Mesodermal cell (in vitro differentiated cells): ENCODE results near the gene FITM1.

ENCODE experiments used
- H3K27ac ChIP-seq: 2 replicates; pipeline ENCODE4 v1.7.0; 2013; ENCODE audit warnings: mild to moderate bottlenecking, low read depth, low read length, moderate library complexity; ENCODE audit not compliant: severe bottlenecking
- H3K36me3 ChIP-seq: 2 replicates; pipeline ENCODE4 v1.7.1; 2013; ENCODE audit warnings: mild to moderate bottlenecking, low read length, moderate library complexity; ENCODE audit not compliant: control insufficient read depth, insufficient read depth
- H3K4me1 ChIP-seq: one replicate; pipeline ENCODE4 v1.7.1; 2013; ENCODE audit warnings: mild to moderate bottlenecking, low read length; ENCODE audit not compliant: insufficient read depth, control insufficient read depth, poor library complexity, severe bottlenecking
- H3K4me3 ChIP-seq: 2 replicates; pipeline ENCODE4 v1.7.0; 2013; ENCODE audit warnings: low read length, control low read depth, mild to moderate bottlenecking; ENCODE audit not compliant: insufficient read depth, poor library complexity, severe bottlenecking; ENCODE audit errors: extremely low read depth
- H3K9me3 ChIP-seq: 2 replicates; pipeline ENCODE4 v1.7.1; 2013; ENCODE audit warnings: mild to moderate bottlenecking, low read length, moderate library complexity; ENCODE audit not compliant: control insufficient read depth
- WGBS, 2 experiments: methylation state at CpG; one replicate each; pipeline ENCODE4 v1.1.5; 2013; ENCODE audit warnings: missing lambda C conversion rate in 2 of 2; ENCODE audit not compliant: insufficient coverage in 2 of 2; 5-methylcytosine and 5-hydroxymethylcytosine counted together

The FITM1 gene

DNA sequence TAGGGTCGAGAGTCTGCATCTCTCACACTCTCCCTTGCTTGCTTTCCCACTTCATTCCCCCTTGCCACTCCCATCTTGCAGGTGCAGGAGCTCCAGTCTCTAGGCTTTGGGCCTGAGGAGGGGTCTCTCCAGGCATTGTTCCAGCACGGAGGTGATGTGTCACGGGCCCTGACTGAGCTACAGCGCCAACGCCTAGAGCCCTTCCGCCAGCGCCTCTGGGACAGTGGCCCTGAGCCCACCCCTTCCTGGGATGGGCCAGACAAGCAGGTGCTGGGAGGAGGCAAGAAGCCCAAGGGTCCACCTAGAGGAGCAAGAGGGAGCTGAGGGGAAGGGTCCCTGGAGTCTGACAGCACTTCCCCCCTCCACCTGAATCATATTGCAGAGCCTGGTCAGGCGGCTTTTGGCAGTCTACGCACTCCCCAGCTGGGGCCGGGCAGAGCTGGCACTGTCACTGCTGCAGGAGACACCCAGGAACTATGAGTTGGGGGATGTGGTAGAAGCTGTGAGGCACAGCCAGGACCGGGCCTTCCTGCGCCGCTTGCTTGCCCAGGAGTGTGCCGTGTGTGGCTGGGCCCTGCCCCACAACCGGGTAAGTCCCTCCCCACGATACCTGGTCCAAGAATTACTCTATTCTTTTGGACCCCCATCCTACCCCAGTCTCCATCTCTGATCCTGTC, 21.1 kb downstream of the FITM1 start:
- Histone ChIP-seq H3K4me1 (no peaks in the 10 kb centered on the region), H3K9me3 (no peaks in the 10 kb centered on the region), H3K4me3 (no peak overlapping the region), H3K36me3 (peaks cover 82% of the 10 kb centered on the region), H3K27ac (no peak overlapping the region)
- 90 to 97% methylated on average over 8 to 13 of the region's 16 CpGs for WGBS, 2 experiments

DNA sequence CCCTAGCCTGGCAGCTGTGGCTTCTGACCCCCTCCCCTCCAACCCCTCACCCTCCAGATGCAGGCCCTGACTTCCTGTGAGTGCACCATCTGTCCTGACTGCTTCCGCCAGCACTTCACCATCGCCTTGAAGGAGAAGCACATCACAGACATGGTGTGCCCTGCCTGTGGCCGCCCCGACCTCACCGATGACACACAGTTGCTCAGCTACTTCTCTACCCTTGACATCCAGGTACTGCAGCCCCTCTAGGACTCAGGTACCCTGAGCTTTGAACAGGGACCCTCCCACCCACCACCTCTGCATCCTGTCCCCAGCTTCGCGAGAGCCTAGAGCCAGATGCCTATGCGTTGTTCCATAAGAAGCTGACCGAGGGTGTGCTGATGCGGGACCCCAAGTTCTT, 24.6 kb downstream of the FITM1 start:
- Histone ChIP-seq H3K4me1 (no peaks in the 10 kb centered on the region), H3K36me3 (peaks cover 92% of the 10 kb centered on the region), H3K4me3 (no peak overlapping the region), H3K27ac (no peak overlapping the region), H3K9me3 (no peaks in the 10 kb centered on the region)
- WGBS, 2 experiments: 94 to 98% methylated on average over 9 of the region's 10 CpGs

DNA sequence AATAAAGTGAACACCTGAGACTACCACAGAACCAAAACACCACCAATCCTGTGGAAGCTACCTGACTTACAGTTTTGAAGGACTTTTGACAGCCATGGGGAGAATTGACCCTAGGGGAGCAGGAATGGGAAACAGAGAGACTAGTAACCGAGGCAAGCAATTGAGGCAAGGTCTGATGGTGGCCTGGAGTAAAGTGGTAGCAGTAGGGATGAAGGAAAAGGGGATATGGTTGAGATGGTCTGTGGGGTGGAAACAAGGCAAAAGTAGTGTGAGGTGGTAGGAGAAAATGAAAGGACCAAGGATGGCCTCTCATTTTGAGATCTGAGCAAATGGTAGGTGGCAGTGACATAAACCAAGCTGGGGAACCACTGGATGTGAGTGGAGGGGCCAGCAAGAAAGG, 26.4 kb downstream of the FITM1 start:
- Histone ChIP-seq H3K4me3 (no peak overlapping the region), H3K27ac (no peak overlapping the region), H3K36me3 (peaks cover 81% of the 10 kb centered on the region), H3K9me3 (no peaks in the 10 kb centered on the region), H3K4me1 (no peaks in the 10 kb centered on the region)
- 100% methylated on average over 1 of the region's 1 CpG for WGBS, 2 experiments

DNA sequence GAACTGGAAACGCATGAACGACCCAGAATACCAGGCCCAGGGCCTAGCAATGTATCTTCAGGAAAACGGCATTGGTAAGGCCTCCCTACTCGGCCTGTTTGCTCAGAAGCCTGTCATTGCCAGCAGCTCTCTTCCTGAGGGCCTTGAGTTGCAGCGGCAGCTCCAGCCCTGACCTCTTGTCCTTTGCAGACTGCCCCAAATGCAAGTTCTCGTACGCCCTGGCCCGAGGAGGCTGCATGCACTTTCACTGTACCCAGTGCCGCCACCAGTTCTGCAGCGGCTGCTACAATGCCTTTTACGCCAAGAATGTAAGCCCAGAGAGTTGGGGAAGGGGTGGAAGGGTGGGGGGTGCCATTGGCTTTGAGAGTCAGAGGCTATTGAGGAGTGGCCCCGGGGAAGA, 26.9 kb downstream of the FITM1 start:
- peaks cover 76% of the 10 kb centered on the region for H3K36me3 ChIP-seq

DNA sequence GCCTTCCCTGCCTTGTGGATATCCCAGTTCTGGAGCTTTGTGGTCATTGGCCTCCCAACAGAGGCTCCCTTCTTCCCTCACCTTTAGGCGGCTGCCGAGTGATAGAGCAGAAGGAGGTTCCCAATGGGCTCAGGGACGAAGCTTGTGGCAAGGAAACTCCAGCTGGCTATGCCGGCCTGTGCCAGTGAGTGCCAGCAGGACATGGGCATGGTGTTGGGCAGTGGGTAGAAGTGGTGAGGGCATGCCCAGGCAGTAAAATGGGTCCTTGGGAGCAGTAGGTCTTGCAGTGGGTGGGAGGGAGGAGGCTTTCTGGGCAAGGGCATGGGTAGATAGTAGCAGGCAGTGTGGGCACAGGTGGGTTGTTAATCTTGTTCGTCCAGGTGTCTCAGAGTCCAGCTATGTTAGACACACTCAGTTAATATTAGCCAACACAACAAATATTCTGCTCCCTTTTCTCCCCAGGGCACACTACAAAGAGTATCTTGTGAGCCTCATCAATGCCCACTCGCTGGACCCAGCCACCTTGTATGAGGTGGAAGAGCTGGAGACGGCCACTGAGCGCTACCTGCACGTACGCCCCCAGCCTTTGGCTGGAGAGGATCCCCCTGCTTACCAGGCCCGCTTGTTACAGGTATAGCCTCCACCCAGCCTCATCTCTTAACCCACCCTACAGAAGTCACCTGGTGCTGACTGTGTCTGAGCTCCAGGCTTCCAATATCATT, 29.5 kb downstream of the FITM1 start:
- no peak overlapping the region for H3K27ac ChIP-seq
- H3K4me3 ChIP-seq: no peak overlapping the region
- H3K9me3 ChIP-seq: no peaks in the 10 kb centered on the region
- WGBS, 2 experiments: 87 to 94% methylated on average over 7 of the region's 11 CpGs
- H3K36me3 ChIP-seq: peaks cover 72% of the 10 kb centered on the region
- H3K4me1 ChIP-seq: no peaks in the 10 kb centered on the region

More for the DNA sequence above, 26.9 kb downstream of the FITM1 start:
- no peak overlapping the region for H3K4me3 ChIP-seq
- WGBS, 2 experiments: 95 to 97% methylated on average over 11 to 12 of the region's 12 CpGs
- H3K27ac ChIP-seq: no peak overlapping the region
- no peaks in the 10 kb centered on the region for H3K4me1 ChIP-seq
- H3K9me3 ChIP-seq: no peaks in the 10 kb centered on the region

DNA sequence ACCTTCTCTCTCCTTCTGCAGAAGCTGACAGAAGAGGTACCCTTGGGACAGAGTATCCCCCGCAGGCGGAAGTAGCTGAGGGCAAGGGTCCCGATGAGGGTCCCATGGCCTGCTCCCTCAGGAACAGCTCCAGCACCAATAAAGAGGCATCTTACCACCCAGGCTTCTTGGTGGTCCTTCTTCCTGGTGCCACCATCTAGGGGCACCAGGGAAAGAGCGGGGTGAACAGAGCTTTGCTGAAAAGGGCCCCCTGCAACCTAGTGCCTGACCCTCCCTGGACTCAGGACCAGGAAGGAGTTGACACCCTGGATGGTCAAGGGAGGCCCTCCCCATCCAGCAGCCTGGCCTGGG, 30.0 kb downstream of the FITM1 start:
- Histone ChIP-seq H3K4me1 (no peaks in the 10 kb centered on the region), H3K4me3 (no peak overlapping the region), H3K9me3 (no peaks in the 10 kb centered on the region), H3K36me3 (peaks cover 72% of the 10 kb centered on the region), H3K27ac (peak overlapping the region; percentile 59)
- 93 to 100% methylated on average over 2 to 4 of the region's 4 CpGs for WGBS, 2 experiments

DNA sequence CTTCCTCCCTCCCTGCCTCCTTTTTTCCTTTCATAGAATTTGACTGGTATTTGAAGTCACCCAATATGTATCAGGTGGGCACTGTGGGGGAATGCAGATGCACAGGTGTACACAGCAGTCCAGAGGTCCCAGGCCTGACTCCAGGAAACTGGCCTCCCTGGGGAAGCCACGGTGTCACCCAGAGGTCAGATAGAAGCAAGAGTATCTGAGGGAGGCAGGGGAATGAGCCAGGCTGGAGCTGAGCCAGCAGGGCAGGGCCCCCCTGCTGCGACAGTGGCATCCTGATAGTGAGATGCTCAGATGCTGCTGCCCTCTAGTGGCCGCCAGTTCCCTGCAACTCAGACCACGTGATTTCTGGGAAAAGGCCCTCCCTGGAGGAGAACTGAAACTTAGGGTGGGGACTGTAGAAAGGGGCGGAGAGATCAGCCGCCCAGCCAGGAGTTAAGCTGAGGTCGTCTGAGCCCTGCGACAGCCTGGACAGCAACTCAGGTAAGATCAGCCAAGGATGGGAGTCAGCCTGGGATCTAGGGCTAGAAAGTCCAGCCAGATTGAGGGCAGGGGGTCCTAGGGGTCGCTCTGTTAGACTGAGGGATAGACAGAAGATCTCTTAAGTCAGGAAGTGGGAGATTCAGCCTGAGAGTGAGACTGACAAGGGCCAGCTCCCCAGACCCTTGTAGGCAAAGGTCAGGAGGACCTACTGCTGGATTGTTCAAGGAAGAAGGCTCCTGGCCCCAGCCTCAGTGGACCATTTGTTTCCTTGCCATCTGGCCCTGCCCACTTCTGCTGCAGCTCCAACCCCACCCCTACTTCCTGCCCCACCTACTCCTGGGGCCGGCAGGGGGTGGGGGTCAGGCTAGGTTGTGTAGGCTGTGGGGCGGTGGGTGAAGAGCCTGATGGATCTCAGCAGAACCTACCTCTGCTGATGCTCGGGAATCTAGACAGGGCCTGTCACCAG, 30.7 kb downstream of the FITM1 start, which contains the start of gene IRF9:
Gene IRF9 (plus strand): TSS at position 416 of the 955 bp plus-strand sequence. CDS start 880 bp downstream, outside the sequence.
- H3K4me3 ChIP-seq: peak within 1 kb of the TSS; percentile 38
- H3K27ac ChIP-seq: peak within 1 kb of the TSS; percentile 71
- no peaks in the 10 kb centered on the region for H3K9me3 ChIP-seq
- WGBS, 2 experiments: 9 to 19% methylated on average over 8 to 9 of the region's 12 CpGs
- no peaks in the 10 kb centered on the region for H3K4me1 ChIP-seq
- H3K36me3 ChIP-seq: peaks cover 72% of the 10 kb centered on the region

DNA sequence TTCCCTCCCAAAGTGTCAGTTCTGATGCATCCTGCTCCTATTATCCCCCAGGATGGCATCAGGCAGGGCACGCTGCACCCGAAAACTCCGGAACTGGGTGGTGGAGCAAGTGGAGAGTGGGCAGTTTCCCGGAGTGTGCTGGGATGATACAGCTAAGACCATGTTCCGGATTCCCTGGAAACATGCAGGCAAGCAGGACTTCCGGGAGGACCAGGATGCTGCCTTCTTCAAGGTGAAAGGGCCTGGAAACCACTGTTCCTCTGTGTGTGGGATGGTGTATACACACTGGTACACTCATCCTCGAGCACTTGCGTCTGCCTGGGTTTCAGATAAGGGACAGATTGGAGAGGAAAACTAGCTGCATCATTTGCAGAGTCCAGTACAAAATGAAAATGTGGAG, 31.6 kb downstream of the FITM1 start:
- Histone ChIP-seq H3K9me3 (no peaks in the 10 kb centered on the region), H3K27ac (no peak overlapping the region), H3K4me3 (peak overlapping the region; percentile 38), H3K4me1 (no peaks in the 10 kb centered on the region), H3K36me3 (peaks cover 68% of the 10 kb centered on the region)
- WGBS, 2 experiments: 97 to 98% methylated on average over 8 of the region's 8 CpGs

DNA sequence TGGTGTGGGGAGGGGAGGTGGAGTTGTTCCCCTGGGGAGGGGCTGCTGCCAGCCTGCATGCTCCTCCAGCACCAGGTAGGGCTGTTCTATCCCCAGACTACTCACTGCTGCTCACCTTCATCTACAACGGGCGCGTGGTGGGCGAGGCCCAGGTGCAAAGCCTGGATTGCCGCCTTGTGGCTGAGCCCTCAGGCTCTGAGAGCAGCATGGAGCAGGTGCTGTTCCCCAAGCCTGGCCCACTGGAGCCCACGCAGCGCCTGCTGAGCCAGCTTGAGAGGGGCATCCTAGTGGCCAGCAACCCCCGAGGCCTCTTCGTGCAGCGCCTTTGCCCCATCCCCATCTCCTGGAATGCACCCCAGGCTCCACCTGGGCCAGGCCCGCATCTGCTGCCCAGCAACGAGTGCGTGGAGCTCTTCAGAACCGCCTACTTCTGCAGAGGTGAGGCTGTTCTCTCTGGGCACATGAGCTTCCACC, 34.1 kb downstream of the FITM1 start:
- 96 to 98% methylated on average over 9 to 14 of the region's 14 CpGs for WGBS, 2 experiments
- H3K4me1 ChIP-seq: no peaks in the 10 kb centered on the region
- peaks cover 61% of the 10 kb centered on the region for H3K36me3 ChIP-seq
- no peaks in the 10 kb centered on the region for H3K9me3 ChIP-seq
- H3K4me3 ChIP-seq: no peak overlapping the region
- no peak overlapping the region for H3K27ac ChIP-seq

DNA sequence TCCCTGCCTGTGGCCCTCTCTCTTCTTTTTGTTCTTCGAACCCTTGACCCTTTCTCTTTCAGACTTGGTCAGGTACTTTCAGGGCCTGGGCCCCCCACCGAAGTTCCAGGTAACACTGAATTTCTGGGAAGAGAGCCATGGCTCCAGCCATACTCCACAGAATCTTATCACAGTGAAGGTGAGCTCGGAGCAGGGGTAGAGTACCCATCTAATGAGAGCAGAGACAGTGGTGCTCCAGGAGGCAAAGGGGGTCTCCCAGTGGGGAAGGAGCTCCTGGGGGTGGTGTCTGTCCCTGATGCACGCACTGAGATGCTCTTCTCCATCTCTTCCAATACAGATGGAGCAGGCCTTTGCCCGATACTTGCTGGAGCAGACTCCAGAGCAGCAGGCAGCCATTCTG, 35.3 kb downstream of the FITM1 start:
- 90 to 94% methylated on average over 2 to 4 of the region's 5 CpGs for WGBS, 2 experiments
- no peaks in the 10 kb centered on the region for H3K9me3 ChIP-seq
- no peak overlapping the region for H3K4me3 ChIP-seq
- peaks cover 52% of the 10 kb centered on the region for H3K36me3 ChIP-seq
- no peaks in the 10 kb centered on the region for H3K4me1 ChIP-seq
- H3K27ac ChIP-seq: no peak overlapping the region
